HG03575 (cell line): ENCODE results near the gene GREM2.

Experiments
- ATAC-seq: cut with Tn5 transposase; IDR thresholded peaks from one replicate; pipeline ENCODE4 v1.9.1; 2021; ENCODE audit not compliant: unreplicated experiment, insufficient number of reproducible peaks, low FRiP score; ENCODE audit errors: extremely low read depth

The GREM2 gene

GRCh38 chr1:240475832-240476231 is 136.1 kb downstream of the GREM2 start:
- no peak for ATAC-seq

DNA sequence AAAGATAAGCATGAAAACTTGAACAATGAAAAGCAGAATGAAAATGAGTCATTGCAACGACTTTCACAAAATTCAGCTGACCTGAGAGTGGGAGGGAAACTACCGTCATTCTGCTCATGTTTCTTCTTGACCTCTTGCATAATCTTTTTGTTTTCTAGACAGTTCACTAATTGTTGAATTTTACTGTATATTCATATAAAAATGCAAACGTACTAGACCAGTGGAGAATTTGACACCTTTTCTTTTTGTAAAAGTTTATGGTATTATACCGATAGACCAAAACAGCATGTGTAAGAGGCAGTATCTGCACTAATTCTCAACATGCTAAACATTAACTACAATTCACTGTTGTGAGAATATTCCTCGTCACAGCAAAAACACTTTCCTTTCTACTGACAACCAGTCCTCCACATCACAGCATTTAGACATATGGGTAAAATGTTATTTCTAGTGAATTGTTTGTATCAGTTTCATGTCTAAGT is 137.8 kb downstream of the GREM2 start:
- ATAC-seq = no peak

DNA sequence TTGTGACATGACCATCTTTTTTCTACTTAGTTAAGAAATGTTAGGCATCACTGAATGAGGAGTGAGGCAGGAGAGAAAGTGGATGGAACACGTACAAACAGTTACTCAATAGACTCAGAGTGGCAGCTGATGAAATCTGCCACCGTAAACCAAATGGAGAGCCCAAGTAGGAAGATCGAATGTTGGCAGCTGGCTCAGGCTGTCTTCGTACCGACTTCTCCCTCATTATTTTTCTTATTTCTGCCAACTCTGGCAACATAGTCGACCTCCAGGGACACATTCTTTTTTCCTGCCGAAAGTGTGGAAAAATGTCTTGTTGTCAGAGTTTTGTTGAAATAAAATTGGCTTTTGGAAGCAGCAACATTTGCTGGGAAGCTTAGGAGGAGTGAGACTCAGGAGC is 143.3 kb downstream of the GREM2 start:
- no peak for ATAC-seq

- no peak for ATAC-seq
These were observed 144.1 kb downstream of the GREM2 start for GRCh38 chr1:240467895-240468294.

DNA sequence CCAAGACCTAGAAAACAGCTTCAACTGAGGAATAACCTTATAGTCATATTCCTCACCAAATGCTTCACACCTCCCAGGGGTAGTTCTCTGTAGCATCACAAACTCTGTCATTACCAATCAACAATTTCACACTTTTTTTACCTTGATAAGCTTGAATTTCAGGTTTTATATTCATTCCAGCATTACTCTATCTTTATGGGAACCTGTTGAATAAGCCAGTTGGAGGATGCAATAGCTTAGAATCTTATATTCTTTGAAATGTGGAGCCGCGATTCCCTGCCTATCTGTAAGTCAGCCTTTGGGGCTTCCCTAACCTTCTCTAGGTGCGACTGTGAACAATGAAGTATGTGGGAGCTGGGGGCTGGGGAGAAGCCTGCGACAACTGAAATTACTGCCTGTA is 145.4 kb downstream of the GREM2 start:
- ATAC-seq = no peak

DNA sequence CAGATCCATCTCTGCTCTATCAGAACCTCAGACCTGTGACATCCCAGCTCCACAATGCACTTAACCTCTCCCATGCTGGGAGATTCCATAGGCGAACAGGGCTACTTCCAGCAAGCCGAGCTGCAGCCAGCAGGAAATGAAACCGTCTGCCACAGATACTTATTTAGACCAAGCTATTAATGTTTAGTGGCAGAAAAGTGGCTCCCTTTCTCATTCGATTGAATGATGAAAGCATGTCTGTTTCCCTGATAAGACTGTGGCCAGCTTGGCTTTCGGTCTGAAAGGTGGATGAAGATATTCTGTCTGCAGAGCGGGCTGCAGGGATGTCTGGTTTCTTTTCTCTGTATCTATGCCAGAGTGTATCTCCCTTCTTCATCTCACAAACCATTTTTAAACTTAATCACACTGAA is 146.4 kb downstream of the GREM2 start:
- ATAC-seq = no peak

GRCh38 chr1:240464099-240464498 is 147.9 kb downstream of the GREM2 start:
- no peak for ATAC-seq

- ATAC-seq = no peak
These were observed 149.1 kb downstream of the GREM2 start for GRCh38 chr1:240462766-240463395.

- no peak for ATAC-seq
These were observed 149.7 kb downstream of the GREM2 start for GRCh38 chr1:240462277-240462676.

DNA sequence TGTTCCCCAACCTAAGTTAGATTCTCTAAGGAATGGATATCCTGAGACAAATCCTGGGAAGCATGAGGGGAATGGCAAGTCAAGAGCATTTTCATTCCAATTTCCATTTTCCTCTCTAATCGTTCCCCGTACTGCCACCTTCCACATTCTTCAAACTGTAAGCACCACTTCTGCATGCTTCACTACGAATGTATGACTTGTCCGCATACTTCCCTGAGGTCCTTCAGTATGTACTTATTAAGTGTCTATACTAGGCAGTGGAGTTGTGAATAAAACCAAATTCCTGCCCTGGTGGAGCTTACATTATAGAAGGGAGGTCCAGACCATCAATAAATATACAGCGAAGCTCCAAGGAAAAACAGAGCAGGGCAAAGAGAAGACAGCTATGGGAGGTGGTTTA is 154.8 kb downstream of the GREM2 start:
- ATAC-seq = no peak

GRCh38 chr1:240455228-240455821 is 156.6 kb downstream of the GREM2 start:
- no peak for ATAC-seq

DNA sequence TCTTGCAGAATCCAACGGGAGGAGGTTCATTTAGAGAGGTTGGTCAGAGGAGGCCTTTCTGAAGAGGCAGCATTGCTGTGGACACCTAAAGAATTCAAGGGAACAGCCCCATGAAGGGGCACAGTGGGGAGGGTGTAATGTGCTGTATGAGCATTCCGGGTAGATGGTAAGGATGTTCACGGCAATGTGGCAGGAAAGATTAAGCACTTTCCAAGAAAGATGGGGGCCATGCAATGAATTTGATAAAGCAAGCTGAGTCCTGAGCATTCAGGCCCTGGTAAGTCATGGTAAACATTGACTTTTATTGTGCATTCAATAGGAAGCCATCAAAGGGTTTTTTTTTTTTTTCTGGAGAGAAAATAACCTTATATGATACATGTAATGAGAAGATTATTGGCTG is 166.6 kb downstream of the GREM2 start:
- no peak for ATAC-seq

GRCh38 chr1:240441669-240442068 is 170.3 kb downstream of the GREM2 start:
- ATAC-seq = no peak
